GM12878 (cell line): ENCODE data around the gene WDR31. TPM values are rescaled to one million over a fixed set of nuclear protein-coding genes. Genes with fewer than 3 reads are reported as not detected.

ENCODE experiments used
- ATAC-seq: fragments of 200-7000 bp; cut with Tn5 transposase; 3 replicates; pipeline ENCODE4 v1.9.1; 2020; ENCODE audit warnings: mild to moderate bottlenecking, moderate library complexity
- BruUV-seq: library from RNA; stranded (reverse); fragments of 400-500 nt; replicated peaks from 2 replicates; lab custom pipeline; 2021; lab: Mats Ljungman, UMichigan
- CTCF ChIA-PET: fragments of 300-600 bp; sonication (Branson Sonifier 250); formaldehyde crosslinking; extraction: SDS; loops from one replicate; lab custom pipeline; 2021; ENCODE audit warnings: inconsistent platforms; lab: Yijun Ruan, JAX
- POLR2A ChIA-PET: fragments of 350-600 bp; formaldehyde crosslinking; extraction: SDS; loops from one replicate; lab custom pipeline; 2021; ENCODE audit warnings: inconsistent platforms; lab: Charles Lee
- RAD21 ChIA-PET: fragments of 300-600 bp; sonication (Branson Sonifier 250); formaldehyde crosslinking; loops from one replicate; lab custom pipeline; 2023; ENCODE audit warnings: antibody characterized with exemption; ENCODE audit not compliant: unreplicated experiment; lab: Charles Lee
- SMC1A ChIA-PET: fragments of 300-600 bp; sonication (Branson Sonifier 250); formaldehyde crosslinking; loops from one replicate; lab custom pipeline; 2023; ENCODE audit not compliant: unreplicated experiment, uncharacterized antibody; lab: Charles Lee
- DNase-seq: peaks from one replicate; pipeline ENCODE4 v3.0.0-alpha.2; 2011; ENCODE audit warnings: low read depth, low spot score
- FAIRE-seq: peaks from 3 replicates; lab custom pipeline; 2011; peaks lifted over from hg19 to GRCh38; lab: Jason Lieb, UNC
- H2AFZ ChIP-seq: 2 replicates; pipeline ENCODE4 v1.6.0; 2011; ENCODE audit warnings: low read depth, low read length, control low read depth; ENCODE audit not compliant: control insufficient read depth
- H3K27ac ChIP-seq: 2 replicates; pipeline ENCODE4 v1.5.1; 2011; ENCODE audit warnings: control low read depth; ENCODE audit not compliant: control insufficient read depth, insufficient read depth
- H3K27me3 ChIP-seq, 2 experiments: replicated peaks in 1 of 2; 2 replicates each; pipeline versions ENCODE4 v1.6.0 to v1.6.1; 2011; ENCODE audit warnings: low read length in 1 of 2; ENCODE audit not compliant: control insufficient read depth in 2 of 2, insufficient read depth in 2 of 2
- H3K36me3 ChIP-seq, 2 experiments: 2 replicates each; pipeline ENCODE4 v1.5.1; 2011; ENCODE audit warnings: low read length in 1 of 2; ENCODE audit not compliant: control insufficient read depth in 2 of 2, insufficient read depth in 2 of 2
- H3K4me1 ChIP-seq: 2 replicates; pipeline ENCODE4 v1.6.1; 2011; ENCODE audit warnings: mild to moderate bottlenecking, low read length, moderate library complexity, mixed read lengths; ENCODE audit not compliant: control insufficient read depth, insufficient read depth
- H3K4me2 ChIP-seq: 2 replicates; pipeline ENCODE4 v1.6.0; 2011; ENCODE audit warnings: control low read depth; ENCODE audit not compliant: control insufficient read depth, insufficient read depth
- H3K4me3 ChIP-seq: fragments of 200-600 bp; sonication (generic); 2 replicates; pipeline ENCODE4 v1.5.1; 2016
- H3K79me2 ChIP-seq: 2 replicates; pipeline ENCODE4 v1.6.0; 2011; ENCODE audit warnings: low read length; ENCODE audit not compliant: control insufficient read depth, insufficient read depth
- H3K9ac ChIP-seq: 2 replicates; pipeline ENCODE4 v1.8.0; 2011; ENCODE audit warnings: low read length, control low read depth, mixed read lengths; ENCODE audit not compliant: control insufficient read depth, insufficient read depth
- H3K9me3 ChIP-seq: replicated peaks from 3 replicates; pipeline ENCODE4 v1.5.1; 2011; ENCODE audit warnings: mild to moderate bottlenecking, low read length; ENCODE audit not compliant: control insufficient read depth, insufficient read depth
- H4K20me1 ChIP-seq: 2 replicates; pipeline ENCODE4 v1.6.0; 2011; ENCODE audit not compliant: control insufficient read depth, insufficient read depth
- CREM ChIP-seq: IDR thresholded peaks from 2 replicates; pipeline ENCODE4 v1.6.1; 2014; ENCODE audit warnings: antibody characterized with exemption, low read depth
- E2F4 ChIP-seq: IDR thresholded peaks from 2 replicates; pipeline ENCODE4 v1.6.1; 2012; ENCODE audit warnings: low read depth, low read length, improper control_type of control experiment
- FOXM1 ChIP-seq: IDR thresholded peaks from 2 replicates; pipeline ENCODE4 v1.6.1; 2012; ENCODE audit warnings: low read depth, mild to moderate bottlenecking, inconsistent platforms, low read length, moderate library complexity
- TBL1XR1 ChIP-seq: IDR thresholded peaks from 2 replicates; pipeline ENCODE4 v1.6.1; 2012; ENCODE audit warnings: low read depth, low read length, improper control_type of control experiment
- WGBS: methylation state at CpG from one replicate; pipeline ENCODE4 v1.1.6; 2016; ENCODE audit warnings: low lambda C conversion rate; ENCODE audit not compliant: insufficient replicate concordance, insufficient coverage; ENCODE audit errors: missing lambda C conversion rate; 5-methylcytosine and 5-hydroxymethylcytosine counted together
- in situ Hi-C: fragments of 300-500 bp; cut with MboI; formaldehyde crosslinking; loops from 9 replicates; pipeline ENCODE4 v1.14.3; 2018; ENCODE audit warnings: mixed read lengths
- intact Hi-C: fragments of 100-400 bp; cut with micrococcal nuclease; formaldehyde crosslinking; loops from one replicate; pipeline ENCODE4 v1.14.2; 2022; ENCODE audit not compliant: unreplicated experiment
- polyA plus RNA-seq, 11 experiments: library from polyadenylated mRNA; depleted of rRNA in 4 of 11; unstranded in 6 of 11; stranded (reverse) in 5 of 11; fragments of >200 nt; fragmentation: Nextera tagmentation in 4 of 11; fragmentation: Illumina TruSeq in 1 of 11; extraction: Ambion mirVana in 4 of 11; extraction: Trizol in 1 of 11; gene quantifications; 1 replicate in 1 of 11; 2 replicates in 10 of 11; pipeline versions ENCODE4 v1.2.1 to v1.2.3, GENCODE V29; 2011 to 2016; ENCODE audit warnings: inconsistent platforms in 2 of 11, missing spikeins in 2 of 11, low read depth in 1 of 11
- total RNA-seq, 4 experiments: library from RNA; depleted of rRNA in 3 of 4; stranded (reverse); fragments of >200 nt in 3 of 4; fragmentation: Illumina TruSeq in 1 of 4; extraction: Trizol in 1 of 4; gene quantifications; 2 replicates each; pipeline versions ENCODE4 v1.2.1 to v1.2.3, GENCODE V29; 2013 to 2021

Gene WDR31
- total and polyA plus RNA-seq, 10 of the 15 experiments (the other 5 are each of a cell fraction or from before 2014, with no cell fraction given), result 0.26 to 1.7 (median 0.79) TPM

- Histone ChIP-seq H3K4me1 (peaks cover 16% of the 10 kb centered on the region), H3K9ac (no peak overlapping the region), H3K9me3 (no peaks in the 10 kb centered on the region), H3K4me3 (no peak overlapping the region), H2AFZ (no peak overlapping the region), H3K27ac (no peak overlapping the region), H3K79me2 (no peaks in the 10 kb centered on the region), H3K4me2 (no peak overlapping the region), H4K20me1 (no peaks in the 10 kb centered on the region), H3K27me3 (no peaks in the 10 kb centered on the region), H3K36me3 (peaks cover 3 to 5% of the 10 kb centered on the region in 2 experiments)
- CTCF ChIA-PET, result interaction anchor here (0.6 kb wide), 1 partner anchor 75 kb away, joined by 4 read pairs; no protein-coding TSS in a partner anchor
- intact Hi-C loops, result no loop called here
- POLR2A ChIA-PET, result interaction anchor here (1.0 kb wide), 1 partner anchor 36 kb away, joined by 3 read pairs; no protein-coding TSS in a partner anchor
- no peak for TF ChIP-seq E2F4
- TF ChIP-seq FOXM1, result no peak
- TF ChIP-seq TBL1XR1, result no peak
- no peak for TF ChIP-seq CREM
- ATAC-seq (no peak), FAIRE-seq (no peak), DNase-seq (no peak)
- in situ Hi-C loops, result no loop called here
- BruUV-seq, result no TSS peak
- RAD21 ChIA-PET, result no interaction called here
- WGBS, result 48% methylated on average over 13 of the region's 13 CpGs
- SMC1A ChIA-PET, result no interaction called here
Observed at GRCh38 chr9:113368982-113369854, 29.1 kb upstream of the WDR31 start.
